Activated CD8-positive, alpha-beta memory T cell treated with anti-CD3 and anti-CD28 coated beads, Interleukin-2, amount 50 U/mL, for 48 hours (primary cell): ENCODE measurements around the gene IFNGR1.
"Not testable (repeated sequence)": the region's sequence is repeated elsewhere in the genome, so short reads cannot be mapped to it uniquely, and the experiment has no call there.

Experiments used
- DNase-seq: peaks from one replicate; pipeline ENCODE4 v3.0.0-alpha.2; 2020

IFNGR1 gene

GRCh38 chr6:137235686-137236085 lies 16.5 kb upstream of the IFNGR1 start:
- no peak for DNase-seq

- DNase-seq, result no peak
Observed at GRCh38 chr6:137233911-137234863, 15.0 kb upstream of the IFNGR1 start.

- DNase-seq, result no peak
Observed at GRCh38 chr6:137231895-137232294, 12.7 kb upstream of the IFNGR1 start.

GRCh38 chr6:137230956-137231555 lies 11.9 kb upstream of the IFNGR1 start:
- DNase-seq, result no peak

GRCh38 chr6:137230547-137230946 lies 11.4 kb upstream of the IFNGR1 start:
- no peak for DNase-seq

GRCh38 chr6:137229075-137229759 lies 10.0 kb upstream of the IFNGR1 start:
- no peak for DNase-seq

- no peak for DNase-seq
Observed at GRCh38 chr6:137227871-137228302, 8.7 kb upstream of the IFNGR1 start.

- no peak for DNase-seq
Observed at GRCh38 chr6:137226697-137227096, 7.5 kb upstream of the IFNGR1 start.

GRCh38 chr6:137224799-137225198 lies 5.6 kb upstream of the IFNGR1 start:
- no peak for DNase-seq

GRCh38 chr6:137223370-137224131 lies 4.4 kb upstream of the IFNGR1 start:
- DNase-seq, result no peak

- no peak for DNase-seq
Observed at GRCh38 chr6:137222381-137222780, 3.2 kb upstream of the IFNGR1 start.

GRCh38 chr6:137219664-137220252 lies 573 bp upstream of the IFNGR1 start:
- no peak for DNase-seq

- no peak for DNase-seq
Observed at GRCh38 chr6:137218473-137218916, 690 bp downstream of the IFNGR1 start.

- DNase-seq, result no peak
Observed at GRCh38 chr6:137217801-137218472, 1.2 kb downstream of the IFNGR1 start.

GRCh38 chr6:137216875-137217553 lies 2.2 kb downstream of the IFNGR1 start:
- DNase-seq, result no peak

- no peak for DNase-seq
Observed at GRCh38 chr6:137216106-137216505, 3.1 kb downstream of the IFNGR1 start.

- not testable (repeated sequence) for DNase-seq
Observed at GRCh38 chr6:137215630-137216029, 3.6 kb downstream of the IFNGR1 start.

- no peak for DNase-seq
Observed at GRCh38 chr6:137214931-137215330, 4.3 kb downstream of the IFNGR1 start.

- DNase-seq, result no peak
Observed at GRCh38 chr6:137213813-137214212, 5.4 kb downstream of the IFNGR1 start.

- no peak for DNase-seq
Observed at GRCh38 chr6:137213331-137213740, 5.8 kb downstream of the IFNGR1 start.

GRCh38 chr6:137211910-137212309 lies 7.3 kb downstream of the IFNGR1 start:
- DNase-seq, result no peak
